Coronary artery (tissue), 2 donors: ENCODE measurements around the gene IGSF1.

Experiments used
- DNase-seq: peaks from one replicate; pipeline ENCODE4 v3.0.0-alpha.2; 2017; ENCODE audit warnings: low spot score
- H3K27ac ChIP-seq, 2 donors: fragments of 200-600 bp; sonication (generic); one replicate each; pipeline ENCODE4 v1.5.1; 2016 to 2019
- H3K4me3 ChIP-seq: fragments of 200-600 bp; sonication (generic); 2 replicates; pipeline ENCODE4 v1.5.1; 2016; ENCODE audit warnings: mild to moderate bottlenecking, moderate library complexity
- CTCF ChIP-seq: fragments of 200-600 bp; sonication (generic); IDR thresholded peaks from one replicate; pipeline ENCODE4 v1.5.1; 2019; ENCODE audit warnings: antibody characterized with exemption

Gene IGSF1

DNA sequence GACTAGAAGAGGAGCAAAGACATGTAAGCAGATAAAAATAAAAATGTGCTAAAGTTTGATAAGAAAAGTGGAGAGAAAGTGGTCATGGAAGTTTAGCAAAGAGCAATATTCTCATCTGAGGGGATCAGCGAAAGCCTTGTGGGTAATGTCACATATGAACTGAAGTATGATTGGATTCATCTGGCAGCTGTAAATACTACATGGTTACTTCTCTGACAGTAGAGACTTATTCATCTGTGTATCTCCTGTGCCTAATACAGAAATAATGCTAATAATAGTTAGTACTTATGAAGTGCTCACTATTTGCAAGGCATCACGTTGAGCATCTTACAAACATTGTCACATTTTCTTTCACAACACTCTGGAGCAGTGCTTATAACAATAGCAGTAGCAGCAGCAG lies 8.9 kb upstream of the IGSF1 start:
- DNase-seq, result no peak
- TF ChIP-seq CTCF, result no peak

DNA sequence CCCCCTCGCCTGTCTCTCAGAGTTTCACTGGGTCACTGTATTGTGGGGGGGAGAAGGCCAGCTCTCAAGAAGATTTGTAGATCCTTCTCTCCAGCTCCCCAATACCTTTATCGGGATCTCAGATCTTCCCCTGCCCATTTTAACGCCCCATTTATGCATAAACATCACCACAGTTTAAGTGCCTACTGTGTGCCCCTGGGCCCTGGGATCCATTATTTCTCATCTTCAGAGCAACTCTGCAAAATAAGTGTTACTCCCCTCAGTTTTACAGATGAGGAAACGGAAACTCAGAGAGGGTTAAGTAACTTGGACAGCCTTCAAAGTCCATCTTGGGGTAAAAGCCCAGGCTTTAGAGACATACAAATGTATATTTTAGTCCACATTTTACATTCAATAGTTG lies 421 bp upstream of the IGSF1 start:
- TF ChIP-seq CTCF, result no peak
- H3K27ac ChIP-seq, result no peak overlapping the region
- no peak for DNase-seq
- peak overlapping the region; percentile 62 for H3K4me3 ChIP-seq

More for the DNA sequence above, 8.9 kb upstream of the IGSF1 start:
- Histone ChIP-seq H3K4me3 (no peak overlapping the region), H3K27ac (no peak overlapping the region)

DNA sequence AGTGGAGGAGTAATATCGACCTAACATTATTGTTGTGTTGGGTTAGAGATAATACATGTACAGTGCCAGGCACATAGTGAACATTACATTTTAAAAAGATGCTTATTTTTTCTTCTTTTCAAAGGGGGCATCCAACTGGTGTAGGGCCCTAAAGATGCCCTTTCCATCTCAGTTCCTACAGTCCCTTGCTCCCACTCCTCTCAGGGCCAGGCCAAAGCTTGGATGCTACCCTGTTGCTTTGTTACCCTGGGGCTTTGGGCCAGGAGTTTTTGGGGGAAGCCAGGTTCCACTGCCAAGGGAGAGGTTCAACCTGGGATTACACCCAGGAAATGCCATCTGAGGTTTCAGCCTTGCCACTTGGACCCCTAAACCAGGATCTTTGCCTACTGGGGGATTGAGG lies 918 bp downstream of the IGSF1 start:
- no peak for DNase-seq
- Histone ChIP-seq H3K27ac (no peak overlapping the region), H3K4me3 (peak overlapping the region; percentile 62)
- no peak for TF ChIP-seq CTCF

DNA sequence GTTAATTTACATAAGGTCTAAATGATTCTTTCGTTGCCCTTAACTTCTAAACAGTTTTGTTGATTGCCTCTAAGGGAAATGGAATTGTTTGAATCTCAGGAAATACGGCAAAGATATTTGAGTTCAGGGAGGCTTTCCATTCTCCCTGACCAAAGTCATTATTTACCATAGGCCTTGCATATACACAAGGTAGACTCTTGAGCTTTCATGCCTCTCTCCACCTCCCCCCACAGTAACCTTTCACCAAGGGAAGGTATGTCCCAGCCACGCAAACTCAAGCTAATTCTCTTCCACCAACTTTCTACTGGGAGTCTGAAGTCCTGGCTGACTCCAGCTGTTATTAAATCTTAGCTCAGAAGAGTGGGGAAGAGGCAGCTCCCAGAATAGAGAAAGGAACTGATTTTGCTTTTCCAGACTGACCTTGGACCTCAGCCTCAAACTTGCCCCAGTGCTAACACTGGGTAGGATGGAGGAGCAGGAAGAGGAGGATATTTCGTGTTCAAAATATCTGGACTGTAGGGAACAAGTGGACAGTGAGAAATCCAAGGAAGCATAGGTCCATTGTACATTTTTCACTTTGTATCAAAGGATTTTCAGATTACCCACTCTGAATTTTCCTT lies 1.4 kb downstream of the IGSF1 start:
- Histone ChIP-seq H3K4me3 (no peak overlapping the region), H3K27ac (no peak overlapping the region)
- no peak for DNase-seq
- TF ChIP-seq CTCF, result no peak

GRCh38 chrX:131279617-131280016 lies 9.5 kb downstream of the IGSF1 start:
- DNase-seq, result no peak
- no peak overlapping the region for H3K27ac ChIP-seq
- no peak overlapping the region for H3K4me3 ChIP-seq
- no peak for TF ChIP-seq CTCF

DNA sequence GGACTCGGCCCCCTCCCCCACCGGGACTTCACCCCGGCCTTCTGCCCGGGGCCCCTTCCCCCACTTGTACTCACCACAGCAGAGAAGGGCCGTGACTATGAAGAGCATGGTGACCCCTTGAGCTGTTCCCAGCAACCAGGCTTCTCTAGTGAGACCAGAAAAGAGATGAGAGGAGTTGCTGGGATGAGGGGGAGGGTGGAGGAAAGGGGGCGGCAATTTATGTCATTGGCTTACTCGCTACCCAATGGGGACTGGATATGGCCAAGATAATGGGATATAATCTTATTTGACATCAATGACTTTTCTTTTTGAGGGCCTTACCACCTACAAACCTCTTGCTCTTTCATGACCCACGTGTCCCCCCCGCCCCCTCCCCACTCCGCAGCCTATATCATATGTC lies 9.9 kb downstream of the IGSF1 start:
- no peak for TF ChIP-seq CTCF

DNA sequence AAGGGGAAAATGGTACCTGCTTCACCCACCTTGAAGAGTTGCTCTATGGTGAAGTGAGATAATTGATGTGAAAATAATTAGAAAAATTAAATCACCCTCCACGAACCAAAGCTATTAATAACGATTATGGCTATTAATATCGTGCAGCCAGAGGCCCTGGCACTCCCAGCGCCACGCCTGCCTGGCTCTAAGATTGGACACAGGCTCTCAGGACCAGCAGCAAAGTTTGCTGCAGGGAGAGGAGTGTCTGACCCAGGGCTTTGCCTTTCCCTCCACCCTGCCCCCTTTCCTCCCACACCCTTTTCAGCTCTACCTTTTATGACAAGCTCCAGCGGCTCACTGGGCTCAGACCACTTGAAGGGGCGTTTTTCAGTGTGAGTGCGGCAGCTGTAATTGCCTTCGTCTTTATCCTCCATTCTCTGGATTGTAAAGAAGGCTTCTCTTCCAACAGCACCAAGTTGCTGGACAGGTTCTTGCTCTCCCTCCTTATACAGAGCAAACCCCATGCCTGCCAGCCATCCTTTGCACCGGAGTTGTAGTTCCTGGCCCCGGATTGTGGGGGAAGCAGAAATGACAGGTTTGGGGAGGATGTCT lies 11.5 kb downstream of the IGSF1 start:
- no peak for DNase-seq
- no peak for TF ChIP-seq CTCF
- Histone ChIP-seq H3K27ac (no peak overlapping the region), H3K4me3 (no peak overlapping the region)

More for the DNA sequence above, 9.9 kb downstream of the IGSF1 start:
- DNase-seq, result no peak
- H3K27ac ChIP-seq, result no peak overlapping the region
- H3K4me3 ChIP-seq, result no peak overlapping the region
